HuH-7 (cell line): Measurements from ENCODE around the gene LRRC41.
"Not testable (repeated sequence)": the region's sequence is repeated elsewhere in the genome, so short reads cannot be mapped to it uniquely, and the experiment has no call there.

Experiments
- DNase-seq: peaks from one replicate; pipeline ENCODE4 v3.0.0; 2011; ENCODE audit warnings: low spot score

LRRC41 gene

DNA sequence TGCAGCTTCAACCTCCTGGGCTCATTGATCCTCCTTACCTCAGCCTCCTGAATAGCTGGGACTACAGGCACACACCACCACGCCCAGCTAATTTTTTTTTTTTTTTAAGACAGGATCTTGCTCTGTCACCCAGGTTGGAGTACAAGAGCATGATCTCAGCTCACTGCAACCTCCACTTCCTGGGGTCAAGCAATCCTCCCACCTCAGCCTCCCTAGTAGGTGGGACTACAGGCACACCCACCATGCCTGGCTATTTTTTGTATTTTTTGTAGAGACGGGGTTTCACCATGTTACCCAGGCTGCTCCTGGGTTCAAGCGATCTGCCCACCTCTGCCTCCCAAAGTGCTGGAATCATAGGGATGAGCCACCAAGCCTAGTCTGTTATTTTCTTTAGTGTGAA is 59.6 kb downstream of the LRRC41 start:
- DNase-seq: not testable (repeated sequence)

GRCh38 chr1:46242918-46243317 is 60.5 kb downstream of the LRRC41 start:
- DNase-seq: no peak

DNA sequence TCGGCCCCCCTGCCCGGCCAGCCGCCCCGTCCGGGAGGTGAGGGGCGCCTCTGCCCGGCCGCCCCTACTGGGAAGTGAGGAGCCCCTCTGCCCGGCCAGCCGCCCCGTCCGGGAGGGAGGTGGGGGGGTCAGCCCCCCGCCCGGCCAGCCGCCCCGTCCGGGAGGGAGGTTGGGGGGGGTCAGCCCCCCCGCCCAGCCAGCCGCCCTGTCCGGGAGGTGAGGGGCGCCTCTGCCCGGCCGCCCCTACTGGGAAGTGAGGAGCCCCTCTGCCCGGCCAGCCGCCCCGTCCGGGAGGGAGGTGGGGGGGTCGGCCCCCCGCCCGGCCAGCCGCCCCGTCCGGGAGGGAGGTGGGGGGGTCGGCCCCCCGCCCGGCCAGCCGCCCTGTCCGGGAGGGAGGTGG is 61.7 kb downstream of the LRRC41 start:
- DNase-seq: not testable (repeated sequence)

DNA sequence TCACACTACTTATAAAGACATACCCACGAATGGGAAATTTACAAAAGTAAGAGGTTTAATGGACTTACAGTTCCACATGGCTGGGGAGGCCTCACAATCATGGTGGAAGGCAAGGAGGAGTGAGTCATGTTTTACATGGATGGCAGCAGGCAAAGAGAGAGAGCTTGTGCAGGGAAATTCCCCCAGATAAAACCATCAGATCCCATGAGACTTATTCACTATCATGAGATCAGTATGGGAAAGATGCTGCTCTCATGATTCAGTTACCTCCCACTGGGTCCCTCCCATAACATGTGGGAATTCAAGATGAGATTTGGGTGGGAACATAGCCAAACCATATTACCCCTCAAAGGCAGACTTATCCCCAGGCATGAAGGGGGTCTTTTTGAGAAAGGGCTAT is 64.6 kb downstream of the LRRC41 start:
- not testable (repeated sequence) for DNase-seq

- DNase-seq: no peak
Measured at GRCh38 chr1:46236882-46237281, 66.5 kb downstream of the LRRC41 start.

DNA sequence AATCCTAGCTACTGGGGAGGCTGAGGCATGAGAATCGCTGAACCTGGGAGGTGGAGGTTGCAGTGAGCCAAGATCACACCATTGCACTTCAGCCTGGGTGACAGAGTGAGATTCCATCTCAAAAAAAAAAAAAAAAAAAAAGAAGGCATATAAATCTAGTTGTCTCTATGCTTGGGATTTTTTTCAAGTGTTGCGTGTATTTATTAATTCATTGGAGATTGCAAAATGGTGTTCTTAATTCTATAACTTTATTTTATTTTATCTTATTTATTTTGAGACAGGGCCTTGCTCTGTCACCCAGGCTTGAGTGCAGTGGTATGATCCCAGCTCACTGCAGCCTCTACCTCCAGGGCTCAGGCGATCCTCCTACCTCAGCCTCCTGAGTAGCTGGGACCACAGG is 72.2 kb downstream of the LRRC41 start:
- DNase-seq: not testable (repeated sequence)
